ENCODE results near the gene WDR53.

DNA sequence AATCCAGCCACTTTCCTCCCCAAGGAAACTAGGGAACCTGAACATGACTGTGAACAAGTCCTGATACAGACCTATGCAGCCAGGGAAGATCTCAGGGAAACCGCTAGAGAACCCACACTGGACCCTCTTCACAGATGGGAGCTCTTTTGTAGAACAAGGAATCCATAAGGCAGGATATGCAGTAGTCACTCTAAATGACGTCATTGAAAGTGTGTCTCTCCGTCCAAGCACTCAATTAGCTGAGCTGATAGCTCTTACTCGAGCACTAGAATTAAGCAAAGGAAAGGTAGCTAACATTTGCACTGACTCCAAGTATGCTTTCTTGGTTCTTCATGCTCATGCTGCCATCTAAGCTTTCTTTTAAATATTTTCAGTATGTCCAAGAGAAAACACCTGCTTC lies 43.2 kb downstream of the WDR53 start:
- TF ChIP-seq, protein P1, sequence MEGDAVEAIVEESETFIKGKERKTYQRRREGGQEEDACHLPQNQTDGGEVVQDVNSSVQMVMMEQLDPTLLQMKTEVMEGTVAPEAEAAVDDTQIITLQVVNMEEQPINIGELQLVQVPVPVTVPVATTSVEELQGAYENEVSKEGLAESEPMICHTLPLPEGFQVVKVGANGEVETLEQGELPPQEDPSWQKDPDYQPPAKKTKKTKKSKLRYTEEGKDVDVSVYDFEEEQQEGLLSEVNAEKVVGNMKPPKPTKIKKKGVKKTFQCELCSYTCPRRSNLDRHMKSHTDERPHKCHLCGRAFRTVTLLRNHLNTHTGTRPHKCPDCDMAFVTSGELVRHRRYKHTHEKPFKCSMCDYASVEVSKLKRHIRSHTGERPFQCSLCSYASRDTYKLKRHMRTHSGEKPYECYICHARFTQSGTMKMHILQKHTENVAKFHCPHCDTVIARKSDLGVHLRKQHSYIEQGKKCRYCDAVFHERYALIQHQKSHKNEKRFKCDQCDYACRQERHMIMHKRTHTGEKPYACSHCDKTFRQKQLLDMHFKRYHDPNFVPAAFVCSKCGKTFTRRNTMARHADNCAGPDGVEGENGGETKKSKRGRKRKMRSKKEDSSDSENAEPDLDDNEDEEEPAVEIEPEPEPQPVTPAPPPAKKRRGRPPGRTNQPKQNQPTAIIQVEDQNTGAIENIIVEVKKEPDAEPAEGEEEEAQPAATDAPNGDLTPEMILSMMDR (IDR thresholded peaks at IDR 0.05; ENCODE audit: insufficient read depth, low read length) = no peak
- TF ChIP-seq REST (IDR thresholded peaks at IDR 0.05; ENCODE audit: insufficient replicate concordance, low read depth) = no peak
- TF ChIP-seq POLR2AphosphoS5 (IDR thresholded peaks at IDR 0.05; ENCODE audit: low read depth) = no peak
- TF ChIP-seq GABPA (IDR thresholded peaks at IDR 0.05; ENCODE audit: low read depth) = no peak
